SK-N-SH treated with all-trans-retinoic acid at 6 μM for 48 hours (cell line): Measurements from ENCODE around the gene REM2.

Experiments
- ARNTL ChIP-seq: fragments of 450-650 bp; formaldehyde crosslinking; IDR thresholded peaks from 2 replicates; pipeline ENCODE4 v1.5.0; 2020; ENCODE audit warnings: low read depth, mild to moderate bottlenecking, moderate library complexity, borderline replicate concordance
- BACH2 ChIP-seq: fragments of 250-450 bp; sonication (Bioruptor Pico); IDR thresholded peaks from 2 replicates; pipeline ENCODE4 v1.9.0; 2021; ENCODE audit warnings: mild to moderate bottlenecking, borderline replicate concordance
- CSDC2 ChIP-seq: fragments of 250-450 bp; sonication (Bioruptor Pico); IDR thresholded peaks from 2 replicates; pipeline ENCODE4 v1.5.0; 2020; ENCODE audit warnings: mild to moderate bottlenecking, moderate library complexity
- ESRRG ChIP-seq: fragments of 250-450 bp; sonication (Bioruptor Pico); IDR thresholded peaks from 2 replicates; pipeline ENCODE4 v1.6.1; 2021; ENCODE audit warnings: mild to moderate bottlenecking
- ZNF565 ChIP-seq: fragments of 450-650 bp; formaldehyde crosslinking; conservative IDR thresholded peaks from 2 replicates; pipeline ENCODE4 v1.5.0; 2020; ENCODE audit warnings: low read depth, mild to moderate bottlenecking, moderate library complexity
- ZNF70 ChIP-seq: fragments of 450-650 bp; formaldehyde crosslinking; IDR thresholded peaks from 2 replicates; pipeline ENCODE4 v1.5.0; 2020; ENCODE audit warnings: mild to moderate bottlenecking, moderate library complexity
- TF ChIP-seq, protein P1 (sequence below): fragments of 250-450 bp; sonication (Bioruptor Pico); IDR thresholded peaks from 2 replicates; pipeline ENCODE4 v1.8.0; 2020; ENCODE audit warnings: mild to moderate bottlenecking, moderate library complexity, borderline replicate concordance

DNA sequence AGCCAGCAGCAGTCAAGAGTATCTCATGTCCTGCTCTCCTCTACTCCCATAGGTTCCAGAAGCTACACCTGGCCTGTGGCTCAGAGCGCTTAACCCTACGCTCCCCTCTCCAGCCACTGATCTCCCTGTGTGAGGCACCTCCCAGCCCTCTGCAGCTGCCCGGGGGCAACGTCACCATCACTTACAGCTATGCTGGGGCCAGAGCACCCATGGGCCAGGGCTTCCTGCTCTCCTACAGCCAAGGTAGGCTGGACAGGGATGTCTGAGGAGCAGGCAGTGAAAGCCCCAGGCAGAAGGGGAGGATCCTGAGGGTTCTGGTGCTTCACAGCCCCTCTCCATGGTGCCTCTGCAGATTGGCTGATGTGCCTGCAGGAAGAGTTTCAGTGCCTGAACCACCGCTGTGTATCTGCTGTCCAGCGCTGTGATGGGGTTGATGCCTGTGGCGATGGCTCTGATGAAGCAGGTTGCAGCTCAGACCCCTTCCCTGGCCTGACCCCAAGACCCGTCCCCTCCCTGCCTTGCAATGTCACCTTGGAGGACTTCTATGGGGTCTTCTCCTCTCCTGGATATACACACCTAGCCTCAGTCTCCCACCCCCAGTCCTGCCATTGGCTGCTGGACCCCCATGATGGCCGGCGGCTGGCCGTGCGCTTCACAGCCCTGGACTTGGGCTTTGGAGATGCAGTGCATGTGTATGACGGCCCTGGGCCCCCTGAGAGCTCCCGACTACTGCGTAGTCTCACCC is 7.8 kb upstream of the REM2 start:
- TF ChIP-seq ESRRG (CRISPR knock-in tag), result no peak
- TF ChIP-seq, protein P1, sequence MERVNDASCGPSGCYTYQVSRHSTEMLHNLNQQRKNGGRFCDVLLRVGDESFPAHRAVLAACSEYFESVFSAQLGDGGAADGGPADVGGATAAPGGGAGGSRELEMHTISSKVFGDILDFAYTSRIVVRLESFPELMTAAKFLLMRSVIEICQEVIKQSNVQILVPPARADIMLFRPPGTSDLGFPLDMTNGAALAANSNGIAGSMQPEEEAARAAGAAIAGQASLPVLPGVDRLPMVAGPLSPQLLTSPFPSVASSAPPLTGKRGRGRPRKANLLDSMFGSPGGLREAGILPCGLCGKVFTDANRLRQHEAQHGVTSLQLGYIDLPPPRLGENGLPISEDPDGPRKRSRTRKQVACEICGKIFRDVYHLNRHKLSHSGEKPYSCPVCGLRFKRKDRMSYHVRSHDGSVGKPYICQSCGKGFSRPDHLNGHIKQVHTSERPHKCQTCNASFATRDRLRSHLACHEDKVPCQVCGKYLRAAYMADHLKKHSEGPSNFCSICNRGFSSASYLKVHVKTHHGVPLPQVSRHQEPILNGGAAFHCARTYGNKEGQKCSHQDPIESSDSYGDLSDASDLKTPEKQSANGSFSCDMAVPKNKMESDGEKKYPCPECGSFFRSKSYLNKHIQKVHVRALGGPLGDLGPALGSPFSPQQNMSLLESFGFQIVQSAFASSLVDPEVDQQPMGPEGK (CRISPR knock-in tag), result no peak
- no peak for TF ChIP-seq ZNF70 (CRISPR knock-in tag)
- no peak for TF ChIP-seq ZNF565 (CRISPR knock-in tag)
- no peak for TF ChIP-seq ARNTL
- TF ChIP-seq BACH2 (CRISPR knock-in tag), result no peak
- no peak for TF ChIP-seq CSDC2 (CRISPR knock-in tag)
